Measurements from ENCODE around the gene RC3H1. TPM values are rescaled to one million over a fixed set of nuclear protein-coding genes. Genes with fewer than 3 reads are reported as not detected.
A peak's percentile ranks its signal among the peaks of the same experiment; 100 is the strongest.

Gene RC3H1
- total and polyA plus RNA-seq, 9 of the 15 experiments (the other 6 are each of a cell fraction or from before 2014, with no cell fraction given): 2.4 to 31.7 (median 12.4) TPM

DNA sequence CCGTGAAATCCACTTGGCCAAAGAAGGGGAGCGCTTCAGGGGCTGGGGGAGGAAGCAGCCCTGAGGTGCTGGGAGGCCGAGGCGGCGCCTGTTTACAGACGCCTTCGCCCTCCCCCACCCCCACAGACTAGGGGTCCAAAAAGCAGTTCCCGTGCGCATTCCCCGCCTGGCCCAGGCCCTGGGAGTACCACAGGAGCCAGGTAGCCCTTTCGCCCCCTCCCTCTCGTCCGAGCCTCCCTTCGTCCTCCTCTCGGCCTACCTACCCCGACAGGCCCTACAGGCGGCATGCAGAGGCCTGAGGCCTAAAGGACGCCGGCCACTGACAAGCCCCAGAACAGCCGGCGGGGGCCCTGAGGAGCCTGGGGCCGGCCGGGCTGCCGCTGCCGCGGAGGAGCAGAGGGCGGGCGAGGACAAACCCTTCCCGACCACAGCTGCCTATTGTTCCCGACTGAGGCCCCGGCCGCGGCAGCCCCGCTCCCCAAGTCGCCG lies 522 bp downstream of the RC3H1 start (continued):
- TF ChIP-seq CREB1 (IDR thresholded peaks at IDR 0.05): peak; percentile 16; the same call in 1 of the 2 replicates
- peak; percentile 44 for TF ChIP-seq CREB1 (CRISPR knock-in tag; IDR thresholded peaks at IDR 0.05)
- no peak for TF ChIP-seq ZKSCAN8 (CRISPR knock-in tag; IDR thresholded peaks at IDR 0.05)
- TF ChIP-seq MXI1 (IDR thresholded peaks at IDR 0.05; ENCODE audit: low read depth, low read length): 0 out of 2 replicates have a peak, but pooled peaks have one; percentile 10
- peak in 1 of 2 experiments; percentile 62; a peak in 1 of 4 replicates for TF ChIP-seq KDM1A (IDR thresholded peaks at IDR 0.05)
- TF ChIP-seq, protein P1, sequence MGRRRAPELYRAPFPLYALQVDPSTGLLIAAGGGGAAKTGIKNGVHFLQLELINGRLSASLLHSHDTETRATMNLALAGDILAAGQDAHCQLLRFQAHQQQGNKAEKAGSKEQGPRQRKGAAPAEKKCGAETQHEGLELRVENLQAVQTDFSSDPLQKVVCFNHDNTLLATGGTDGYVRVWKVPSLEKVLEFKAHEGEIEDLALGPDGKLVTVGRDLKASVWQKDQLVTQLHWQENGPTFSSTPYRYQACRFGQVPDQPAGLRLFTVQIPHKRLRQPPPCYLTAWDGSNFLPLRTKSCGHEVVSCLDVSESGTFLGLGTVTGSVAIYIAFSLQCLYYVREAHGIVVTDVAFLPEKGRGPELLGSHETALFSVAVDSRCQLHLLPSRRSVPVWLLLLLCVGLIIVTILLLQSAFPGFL (CRISPR knock-in tag; IDR thresholded peaks at IDR 0.05): peak; percentile 88; the same call in 1 of the 2 replicates
- no peak for TF ChIP-seq ZNF668 (CRISPR knock-in tag; IDR thresholded peaks at IDR 0.05)
- peak; percentile 9; the same call in 1 of the 2 replicates for TF ChIP-seq FOXK1 (CRISPR knock-in tag; IDR thresholded peaks at IDR 0.05; ENCODE audit: borderline replicate concordance)
- peak; percentile 79; the same call in 1 of the 2 replicates for TF ChIP-seq ATF6 (CRISPR knock-in tag; IDR thresholded peaks at IDR 0.05)
- TF ChIP-seq RBM17 (IDR thresholded peaks at IDR 0.05; ENCODE audit: borderline replicate concordance, low read depth, low read length): no peak
- no peak for TF ChIP-seq ID3 (CRISPR knock-in tag; IDR thresholded peaks at IDR 0.05)
- TF ChIP-seq ID3 (tag; IDR thresholded peaks at IDR 0.05): peak; percentile 67
- TF ChIP-seq ZNF224 (CRISPR knock-in tag; IDR thresholded peaks at IDR 0.05): no peak
- TF ChIP-seq FIP1L1 (IDR thresholded peaks at IDR 0.05; ENCODE audit: low read depth, low read length, poor library complexity, severe bottlenecking): peak; percentile 88
- TF ChIP-seq KAT7 (CRISPR knock-in tag; IDR thresholded peaks at IDR 0.05; ENCODE audit: borderline replicate concordance): peak; percentile 98; the same call in 1 of the 2 replicates
- TF ChIP-seq GABPB1 (CRISPR knock-in tag; IDR thresholded peaks at IDR 0.05): peak; percentile 74
- no peak for TF ChIP-seq NELFE (IDR thresholded peaks at IDR 0.05; ENCODE audit: insufficient read depth, insufficient read length)
- TF ChIP-seq NRF1 (conservative IDR thresholded peaks at IDR 0.05 in 1 of 2, IDR thresholded peaks at IDR 0.05 in 1 of 2): peak; percentile 57 to 58
- no peak for TF ChIP-seq CREB3L1 (IDR thresholded peaks at IDR 0.05; ENCODE audit: borderline replicate concordance, low read depth)
- TF ChIP-seq, protein P2, sequence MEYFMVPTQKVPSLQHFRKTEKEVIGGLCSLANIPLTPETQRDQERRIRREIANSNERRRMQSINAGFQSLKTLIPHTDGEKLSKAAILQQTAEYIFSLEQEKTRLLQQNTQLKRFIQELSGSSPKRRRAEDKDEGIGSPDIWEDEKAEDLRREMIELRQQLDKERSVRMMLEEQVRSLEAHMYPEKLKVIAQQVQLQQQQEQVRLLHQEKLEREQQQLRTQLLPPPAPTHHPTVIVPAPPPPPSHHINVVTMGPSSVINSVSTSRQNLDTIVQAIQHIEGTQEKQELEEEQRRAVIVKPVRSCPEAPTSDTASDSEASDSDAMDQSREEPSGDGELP (CRISPR knock-in tag; IDR thresholded peaks at IDR 0.05; ENCODE audit: borderline replicate concordance): peak; percentile 72; the same call in 1 of the 2 replicates
- no peak for TF ChIP-seq HOXB6 (CRISPR knock-in tag; IDR thresholded peaks at IDR 0.05; ENCODE audit: borderline replicate concordance)
- TF ChIP-seq CHD1 (IDR thresholded peaks at IDR 0.05; ENCODE audit: low read length): peak; percentile 94

Data from K562 (cell line).